GM19468 (cell line): ENCODE results near the gene MTRR.
"Not testable (repeated sequence)": the region's sequence is repeated elsewhere in the genome, so short reads cannot be mapped to it uniquely, and the experiment has no call there.

ENCODE experiments used
- ATAC-seq: cut with Tn5 transposase; IDR thresholded peaks from one replicate; pipeline ENCODE4 v1.9.1; 2021; ENCODE audit warnings: mild to moderate bottlenecking, moderate library complexity, moderate number of reproducible peaks; ENCODE audit not compliant: unreplicated experiment; ENCODE audit errors: extremely low read depth

Gene MTRR

GRCh38 chr5:7886849-7887475 lies 18.0 kb downstream of the MTRR start:
- ATAC-seq: peak; percentile 57

GRCh38 chr5:7888901-7889300 lies 20.0 kb downstream of the MTRR start:
- ATAC-seq: no peak

GRCh38 chr5:7894439-7894838 lies 25.5 kb downstream of the MTRR start:
- no peak for ATAC-seq

- ATAC-seq: peak; percentile 96
Measured at GRCh38 chr5:7894860-7895259, 25.9 kb downstream of the MTRR start.

- no peak for ATAC-seq
Measured at GRCh38 chr5:7897014-7897600, 28.2 kb downstream of the MTRR start.

GRCh38 chr5:7902201-7902600 lies 33.3 kb downstream of the MTRR start:
- ATAC-seq: no peak

GRCh38 chr5:7902666-7903625 lies 34.0 kb downstream of the MTRR start:
- ATAC-seq: no peak

- no peak for ATAC-seq
Measured at GRCh38 chr5:7904170-7904569, 35.2 kb downstream of the MTRR start.

GRCh38 chr5:7907612-7908011 lies 38.7 kb downstream of the MTRR start:
- no peak for ATAC-seq

- no peak for ATAC-seq
Measured at GRCh38 chr5:7908317-7908716, 39.4 kb downstream of the MTRR start.

- peak; percentile 24 for ATAC-seq
Measured at GRCh38 chr5:7910738-7911428, 41.9 kb downstream of the MTRR start.

- ATAC-seq: not testable (repeated sequence)
Measured at GRCh38 chr5:7911429-7911771, 42.5 kb downstream of the MTRR start.

GRCh38 chr5:7916171-7916804 lies 47.3 kb downstream of the MTRR start:
- no peak for ATAC-seq

- no peak for ATAC-seq
Measured at GRCh38 chr5:7917130-7918123, 48.5 kb downstream of the MTRR start.

GRCh38 chr5:7925961-7926695 lies 57.2 kb downstream of the MTRR start:
- ATAC-seq: no peak

GRCh38 chr5:7926720-7927119 lies 57.8 kb downstream of the MTRR start:
- no peak for ATAC-seq

- ATAC-seq: no peak
Measured at GRCh38 chr5:7927466-7928375, 58.8 kb downstream of the MTRR start.
